ENCODE results near the gene SUSD5.

- no peak for TF ChIP-seq POLR2A (IDR thresholded peaks at IDR 0.05)
- no peak for TF ChIP-seq CTCF (IDR thresholded peaks at IDR 0.05)
- peak; percentile 82 for TF ChIP-seq POLR2AphosphoS5 (IDR thresholded peaks at IDR 0.05)
- no peak for TF ChIP-seq EP300 (IDR thresholded peaks at IDR 0.05)
Observed at GRCh38 chr3:33115024-33115768, 103.4 kb downstream of the SUSD5 start.

Measured in gastroesophageal sphincter (tissue), 3 donors.